ENCODE measurements around the gene PLXDC1. TPM values are rescaled to one million over a fixed set of nuclear protein-coding genes. Genes with fewer than 3 reads are reported as not detected.
"Not testable (repeated sequence)": the region's sequence is repeated elsewhere in the genome, so short reads cannot be mapped to it uniquely, and the experiment has no call there.

The PLXDC1 gene
- total RNA-seq, 4 donors from 2014 or later, result 0.49 to 4.5 (median 2.4) TPM

DNA sequence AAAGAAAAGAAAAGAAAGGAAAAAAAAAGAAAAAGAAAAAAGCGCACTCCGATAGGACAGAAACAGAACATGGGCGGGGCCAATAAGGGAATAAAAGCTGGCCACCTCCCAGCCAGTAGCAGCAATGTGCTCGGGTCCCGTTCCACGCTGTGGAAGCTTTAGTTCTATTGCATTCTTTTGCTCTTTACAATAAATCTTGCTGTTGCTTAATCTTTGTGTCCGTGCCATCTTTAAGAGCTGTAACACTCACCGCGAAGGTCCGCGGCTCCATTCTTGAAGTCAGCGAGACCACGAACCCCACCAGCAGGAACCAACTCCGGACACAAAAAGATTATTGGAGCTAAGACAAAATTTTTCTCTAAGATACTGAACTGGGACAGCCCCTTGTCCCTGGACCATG lies 17.7 kb upstream of the PLXDC1 start:
- H3K27me3 ChIP-seq, result no peaks in the 10 kb centered on the region
- H3K4me3 ChIP-seq, result no peak overlapping the region
- intact Hi-C loops (cut with DNase I; ENCODE audit: low total_unique reads) (no loop called here), in situ Hi-C loops (cut with MboI; ENCODE audit: low sequenced_read_pairs in 4 of 4) (loop anchor here in 2 of 4 donors (10.0 to 25.0 kb wide), 3 partner anchors 66 to 307 kb away; partner anchors contain the start of genes LASP1 (in 1 of the 2) and RPL23 (in 1 of the 2))
- no peaks in the 10 kb centered on the region for H3K9me3 ChIP-seq
- TF ChIP-seq, protein P1, sequence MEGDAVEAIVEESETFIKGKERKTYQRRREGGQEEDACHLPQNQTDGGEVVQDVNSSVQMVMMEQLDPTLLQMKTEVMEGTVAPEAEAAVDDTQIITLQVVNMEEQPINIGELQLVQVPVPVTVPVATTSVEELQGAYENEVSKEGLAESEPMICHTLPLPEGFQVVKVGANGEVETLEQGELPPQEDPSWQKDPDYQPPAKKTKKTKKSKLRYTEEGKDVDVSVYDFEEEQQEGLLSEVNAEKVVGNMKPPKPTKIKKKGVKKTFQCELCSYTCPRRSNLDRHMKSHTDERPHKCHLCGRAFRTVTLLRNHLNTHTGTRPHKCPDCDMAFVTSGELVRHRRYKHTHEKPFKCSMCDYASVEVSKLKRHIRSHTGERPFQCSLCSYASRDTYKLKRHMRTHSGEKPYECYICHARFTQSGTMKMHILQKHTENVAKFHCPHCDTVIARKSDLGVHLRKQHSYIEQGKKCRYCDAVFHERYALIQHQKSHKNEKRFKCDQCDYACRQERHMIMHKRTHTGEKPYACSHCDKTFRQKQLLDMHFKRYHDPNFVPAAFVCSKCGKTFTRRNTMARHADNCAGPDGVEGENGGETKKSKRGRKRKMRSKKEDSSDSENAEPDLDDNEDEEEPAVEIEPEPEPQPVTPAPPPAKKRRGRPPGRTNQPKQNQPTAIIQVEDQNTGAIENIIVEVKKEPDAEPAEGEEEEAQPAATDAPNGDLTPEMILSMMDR (IDR thresholded peaks at IDR 0.05 in 4 of 5, conservative IDR thresholded peaks at IDR 0.05 in 1 of 5), result no peak
- TF ChIP-seq POLR2A (IDR thresholded peaks at IDR 0.05), result no peak
- H3K36me3 ChIP-seq, result no peaks in the 10 kb centered on the region
- ATAC-seq, result no peak
- no peak for DNase-seq
- H3K4me1 ChIP-seq, result peaks cover 5 to 12% of the 10 kb centered on the region in 2 donors
- H3K27ac ChIP-seq, result no peak overlapping the region

GRCh38 chr17:39168503-39168902 lies 17.1 kb upstream of the PLXDC1 start:
- ATAC-seq; H3K27me3 ChIP-seq; H3K9me3 ChIP-seq; intact Hi-C loops (cut with DNase I; ENCODE audit: low total_unique reads); DNase-seq; H3K36me3 ChIP-seq; H3K27ac ChIP-seq; H3K4me3 ChIP-seq: not testable (repeated sequence)
- in situ Hi-C loops (cut with MboI; ENCODE audit: low sequenced_read_pairs in 4 of 4), result loop anchor here in 2 of 4 donors (10.0 to 25.0 kb wide), 3 partner anchors 66 to 306 kb away; partner anchors contain the start of genes LASP1 (in 1 of the 2) and RPL23 (in 1 of the 2)
- peaks cover 8 to 14% of the 10 kb centered on the region in 2 donors for H3K4me1 ChIP-seq

DNA sequence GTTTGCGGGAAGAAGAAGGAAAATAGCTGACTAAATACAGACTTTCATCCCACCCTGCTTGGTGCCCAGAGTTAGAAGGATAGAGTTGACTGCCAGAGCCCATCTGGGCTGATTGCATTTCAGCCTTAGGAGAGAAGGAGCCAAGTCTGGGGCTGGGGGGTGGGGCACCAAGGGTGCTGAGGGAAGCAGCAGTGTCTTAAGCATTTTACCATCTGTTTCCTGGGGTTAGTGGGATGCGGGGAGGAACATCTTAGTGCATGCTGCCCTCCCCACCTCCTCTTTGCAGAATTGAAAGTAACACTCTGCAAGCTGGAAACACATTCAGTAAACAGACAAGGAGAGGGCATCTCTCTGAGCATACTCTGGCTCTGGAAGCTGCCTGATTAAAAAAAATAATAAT lies 16.0 kb upstream of the PLXDC1 start:
- ATAC-seq (no peak), DNase-seq (no peak)
- no peaks in the 10 kb centered on the region for H3K9me3 ChIP-seq
- no peak for TF ChIP-seq POLR2A (IDR thresholded peaks at IDR 0.05)
- TF ChIP-seq, protein P1 (IDR thresholded peaks at IDR 0.05 in 4 of 5, conservative IDR thresholded peaks at IDR 0.05 in 1 of 5), result no peak
- H3K27me3 ChIP-seq, result no peaks in the 10 kb centered on the region
- H3K36me3 ChIP-seq, result no peaks in the 10 kb centered on the region
- H3K4me1 ChIP-seq, result peaks cover 8 to 14% of the 10 kb centered on the region in 2 donors
- in situ Hi-C loops (cut with MboI; ENCODE audit: low sequenced_read_pairs in 4 of 4), result loop anchor here in 2 of 4 donors (10.0 to 25.0 kb wide), 3 partner anchors 67 to 305 kb away; partner anchors contain the start of genes LASP1 (in 1 of the 2) and RPL23 (in 1 of the 2)
- H3K27ac ChIP-seq, result no peak overlapping the region
- H3K4me3 ChIP-seq, result no peak overlapping the region
- intact Hi-C loops (cut with DNase I; ENCODE audit: low total_unique reads), result no loop called here

DNA sequence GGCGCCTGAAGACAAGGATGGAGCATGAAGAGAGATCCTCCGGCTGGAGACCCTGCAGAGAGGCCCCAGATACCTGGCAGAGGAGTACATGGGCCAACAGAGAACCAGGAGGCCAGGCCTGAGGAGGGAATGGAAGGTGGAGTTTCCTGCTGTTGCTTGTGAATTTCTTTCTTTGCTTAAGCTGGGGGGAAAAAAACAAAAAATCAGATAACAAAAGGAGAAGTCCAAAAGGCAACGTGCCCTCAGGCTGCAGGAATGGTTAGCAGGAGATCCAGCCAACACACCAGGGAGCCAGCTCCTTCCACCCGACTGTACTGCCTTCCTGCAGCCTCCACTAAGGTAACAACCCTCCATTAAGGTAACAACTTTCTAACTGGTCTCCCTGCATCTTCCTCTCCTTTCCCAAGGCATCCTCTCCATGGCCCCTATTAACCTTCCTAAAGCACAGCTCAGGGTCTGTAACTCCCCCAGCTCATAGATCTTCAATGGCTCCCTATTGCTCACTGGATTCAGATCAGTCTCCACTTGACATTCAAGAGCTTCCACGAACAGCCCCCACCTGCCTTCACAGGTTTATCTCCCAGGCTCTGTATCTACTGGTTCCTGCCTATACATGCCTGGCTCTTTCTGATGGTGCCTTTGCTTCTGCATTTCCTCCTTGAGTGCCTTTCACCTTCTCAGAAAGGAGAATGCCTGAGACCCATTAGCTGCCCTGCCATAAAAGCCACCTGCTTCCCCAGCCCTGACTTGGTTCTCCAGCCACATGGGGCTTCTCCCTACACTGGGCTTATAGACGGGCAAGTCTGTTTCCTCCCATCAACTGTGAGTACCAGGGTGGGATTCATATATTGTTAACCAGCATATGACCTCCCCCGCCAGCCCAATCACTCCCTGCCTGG lies 15.2 kb upstream of the PLXDC1 start:
- intact Hi-C loops (cut with DNase I; ENCODE audit: low total_unique reads), result no loop called here
- Histone ChIP-seq H3K9me3 (no peaks in the 10 kb centered on the region), H3K27ac (no peak overlapping the region), H3K4me3 (no peak overlapping the region), H3K36me3 (no peaks in the 10 kb centered on the region), H3K27me3 (no peaks in the 10 kb centered on the region), H3K4me1 (peaks cover 8 to 14% of the 10 kb centered on the region in 2 donors)
- in situ Hi-C loops (cut with MboI; ENCODE audit: low sequenced_read_pairs in 4 of 4), result loop anchor here in 2 of 4 donors (10.0 to 25.0 kb wide), 3 partner anchors 68 to 304 kb away; partner anchors contain the start of genes LASP1 (in 1 of the 2) and RPL23 (in 1 of the 2)
- DNase-seq (no peak), ATAC-seq (no peak)
- TF ChIP-seq, protein P1 (IDR thresholded peaks at IDR 0.05 in 4 of 5, conservative IDR thresholded peaks at IDR 0.05 in 1 of 5), result no peak
- no peak for TF ChIP-seq POLR2A (IDR thresholded peaks at IDR 0.05)

DNA sequence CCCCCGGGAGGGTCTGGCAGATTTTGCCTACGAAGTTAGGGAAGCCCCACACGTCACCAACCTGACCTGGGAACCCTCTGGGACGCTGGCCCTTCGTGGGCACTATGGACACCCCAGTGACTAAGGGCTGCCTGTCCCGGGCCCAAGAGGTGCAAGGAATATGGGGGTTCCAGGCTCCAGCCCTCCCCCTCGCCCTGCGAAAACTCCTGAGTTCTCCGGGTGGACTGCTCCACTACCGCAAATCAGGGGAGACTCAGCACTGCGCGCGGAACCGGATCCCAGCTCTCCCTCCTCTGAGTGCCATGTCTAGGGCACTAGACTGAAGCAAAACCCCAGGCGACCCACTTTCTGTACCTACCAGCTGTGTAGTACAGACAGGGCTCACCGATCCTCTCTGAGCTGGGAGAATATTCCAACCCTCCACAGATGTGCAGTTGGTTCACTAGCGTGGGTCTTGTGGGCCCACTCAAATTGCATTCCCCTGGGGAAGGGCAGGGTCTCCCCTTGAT lies 14.5 kb upstream of the PLXDC1 start, which contains the start of gene ARL5C:
Gene ARL5C (minus strand): TSS at position 321 of the 509 bp plus-strand sequence. CDS start 401 bp downstream, outside the sequence.
- no peaks in the 10 kb centered on the region for H3K27me3 ChIP-seq
- TF ChIP-seq POLR2A (IDR thresholded peaks at IDR 0.05), result no peak
- TF ChIP-seq, protein P1 (IDR thresholded peaks at IDR 0.05 in 4 of 5, conservative IDR thresholded peaks at IDR 0.05 in 1 of 5), result no peak
- H3K9me3 ChIP-seq, result no peaks in the 10 kb centered on the region
- intact Hi-C loops (cut with DNase I; ENCODE audit: low total_unique reads) (loop anchor here (2.0 kb wide), 1 partner anchor 79 kb away; no protein-coding TSS in a partner anchor), in situ Hi-C loops (cut with MboI; ENCODE audit: low sequenced_read_pairs in 4 of 4) (loop anchor here in 2 of 4 donors (10.0 to 25.0 kb wide), 3 partner anchors 69 to 304 kb away; partner anchors contain the start of genes LASP1 (in 1 of the 2) and RPL23 (in 1 of the 2))
- DNase-seq (no peak), ATAC-seq (no peak)
- H3K4me1 ChIP-seq, result peaks cover 8 to 14% of the 10 kb centered on the region in 2 donors
- peak within 1 kb of the TSS; percentile 7 to 45 (median 16) for H3K27ac ChIP-seq
- H3K4me3 ChIP-seq, result peak within 1 kb of the TSS; percentile 57 to 67 (median 58)
- no peaks in the 10 kb centered on the region for H3K36me3 ChIP-seq

Data from gastrocnemius medialis (tissue), 4 donors.